Testis (tissue), 3 donors: ENCODE measurements around the gene EFNA3. TPM values are rescaled to one million over a fixed set of nuclear protein-coding genes. Genes with fewer than 3 reads are reported as not detected.

Experiments used
- DNase-seq: peaks from one replicate; pipeline ENCODE4 v3.0.0-alpha.2; 2019
- H3K27ac ChIP-seq, 2 donors: fragments of 200-600 bp; sonication (generic); one replicate each; pipeline ENCODE4 v1.5.1; 2019
- H3K27me3 ChIP-seq: fragments of 200-600 bp; sonication (generic); one replicate; pipeline ENCODE4 v1.5.1; 2019
- H3K36me3 ChIP-seq: fragments of 200-600 bp; sonication (generic); one replicate; pipeline ENCODE4 v1.5.1; 2017; ENCODE audit warnings: low read depth; ENCODE audit errors: missing control alignments
- H3K4me1 ChIP-seq: fragments of 200-600 bp; sonication (generic); one replicate; pipeline ENCODE4 v1.5.1; 2019
- H3K4me3 ChIP-seq, 2 donors: fragments of 200-600 bp; sonication (generic); one replicate each; pipeline ENCODE4 v1.5.1; 2017 to 2019
- H3K9me3 ChIP-seq: fragments of 200-600 bp; sonication (generic); one replicate; pipeline ENCODE4 v1.5.1; 2017
- CTCF ChIP-seq, 3 experiments: fragments of 450-650 bp in 2 of 3; fragments of 200-600 bp in 1 of 3; sonication (generic) in 1 of 3; IDR thresholded peaks; one replicate each; pipeline ENCODE4 v1.5.1; 2016 to 2019; ENCODE audit warnings: antibody characterized with exemption in 3 of 3, mild to moderate bottlenecking in 2 of 3, moderate library complexity in 1 of 3
- POLR2A ChIP-seq: fragments of 450-650 bp; IDR thresholded peaks from one replicate; pipeline ENCODE4 v1.6.1; 2017; ENCODE audit warnings: antibody characterized with exemption, mild to moderate bottlenecking, moderate library complexity
- whole genome bisulfite sequencing, 2 donors: methylation state at CpG; one replicate each; pipeline ENCODE4 v1.1.5; 2018; 5-methylcytosine and 5-hydroxymethylcytosine counted together
- intact Hi-C: fragments of 100-400 bp; cut with DNase I; formaldehyde crosslinking; loops from one replicate; pipeline ENCODE4 v1.15.1; 2023; ENCODE audit warnings: low total_unique reads
- polyA plus RNA-seq: library from polyadenylated mRNA; stranded (reverse); fragments of 350-450 nt; fragmentation: Illumina TruSeq; extraction: RNeasy Lipid Tissue Mini Kit (QIAGEN cat#74804); gene quantifications from one replicate; pipeline ENCODE4 v1.2.3, GENCODE V29; 2014; ENCODE audit warnings: low read depth, low replicate concordance; ENCODE audit not compliant: insufficient read depth
- small RNA-seq, 2 donors: library from RNA; depleted of rRNA; stranded (forward); fragments of <200 nt; gene quantifications; one replicate each; pipeline ENCODE3, GENCODE V24; 2016
- total RNA-seq, 2 donors: library from RNA; depleted of rRNA; stranded (reverse); fragments of >200 nt; gene quantifications; one replicate each; pipeline ENCODE4 v1.2.3, GENCODE V29; 2016

The EFNA3 gene
- total and polyA plus RNA-seq, 3 donors from 2014 or later = 7.5 to 9.9 (median 7.7) TPM

- peak overlapping the region; percentile 95 to 96 for H3K27ac ChIP-seq
- H3K36me3 ChIP-seq = no peaks in the 10 kb centered on the region
- 0 to 1% methylated on average over 13 to 18 of the region's 18 CpGs for WGBS, 2 donors
- DNase-seq = peak; percentile 93
- H3K4me3 ChIP-seq = peak overlapping the region; percentile 68 to 82
- H3K27me3 ChIP-seq = no peaks in the 10 kb centered on the region
- peaks cover 25% of the 10 kb centered on the region for H3K4me1 ChIP-seq
- intact Hi-C loops = no loop called here
- TF ChIP-seq CTCF (IDR thresholded peaks at IDR 0.05) = no peak
- TF ChIP-seq POLR2A = no peak
- no peaks in the 10 kb centered on the region for H3K9me3 ChIP-seq
Measured at GRCh38 chr1:155134880-155135414, 56.3 kb downstream of the EFNA3 start.

- Histone ChIP-seq H3K4me1 (peaks cover 25% of the 10 kb centered on the region), H3K27me3 (no peaks in the 10 kb centered on the region), H3K36me3 (no peaks in the 10 kb centered on the region), H3K9me3 (no peaks in the 10 kb centered on the region), H3K27ac (peak within 1 kb of the TSS; percentile 95 to 96), H3K4me3 (peak within 1 kb of the TSS; percentile 68 to 82)
- intact Hi-C loops = no loop called here
- 0 to 1% methylated on average over 26 to 50 of the region's 52 CpGs for WGBS, 2 donors
- DNase-seq = peak; percentile 96
- TF ChIP-seq POLR2A (peak; percentile 55), CTCF (IDR thresholded peaks at IDR 0.05) (peak; percentile 8 to 54 (median 51))
Measured at GRCh38 chr1:155135415-155136028, 56.9 kb downstream of the EFNA3 start, which contains the start of gene SLC50A1. Gene SLC50A1, plus strand, starts transcription at chr1:155135852. Its CDS starts 60 bp downstream, at chr1:155135912.

- H3K27ac ChIP-seq = peak overlapping the region; percentile 4 to 95
- intact Hi-C loops = no loop called here
Measured at GRCh38 chr1:155136748-155137147, 58.1 kb downstream of the EFNA3 start.

More at GRCh38 chr1:155136748-155137147, 58.1 kb downstream of the EFNA3 start:
- Histone ChIP-seq H3K36me3 (no peaks in the 10 kb centered on the region), H3K4me3 (peak overlapping the region in 1 of 2 donors; percentile 82), H3K9me3 (no peaks in the 10 kb centered on the region), H3K4me1 (peaks cover 25% of the 10 kb centered on the region), H3K27me3 (no peaks in the 10 kb centered on the region)
- TF ChIP-seq POLR2A (no peak), CTCF (IDR thresholded peaks at IDR 0.05) (no peak)
- no peak for DNase-seq
- 15 to 42% methylated on average over 4 to 6 of the region's 6 CpGs for WGBS, 2 donors

Small RNA genes lying within 50 kb of the gene (small RNA-seq; reads per million reads assigned to genes)
- gene RF00019 = 0 reads per million in 2 donors

Other genes starting within 250 kb of the EFNA3 start
- under 1 TPM; 0.24 to 0.56 TPM for gene KCNN3, start 208.6 kb upstream of the EFNA3 start, total RNA-seq
- gene KCNN3, start 208.6 kb upstream of the EFNA3 start, polyA plus RNA-seq = 0.78 TPM
- 10 to 100 TPM; 21.1 to 27.7 TPM for gene PMVK, start 142.1 kb upstream of the EFNA3 start, total RNA-seq
- 44.6 TPM for gene PMVK, start 142.1 kb upstream of the EFNA3 start, polyA plus RNA-seq
- 10 to 100 TPM; 84.1 to 87.1 TPM for gene PBXIP1, start 122.7 kb upstream of the EFNA3 start, total RNA-seq
- 111 TPM for gene PBXIP1, start 122.7 kb upstream of the EFNA3 start, polyA plus RNA-seq
- gene PYGO2, start 117.1 kb upstream of the EFNA3 start, total RNA-seq = 10 to 100 TPM; 31.0 to 34.9 TPM
- 33.2 TPM for gene PYGO2, start 117.1 kb upstream of the EFNA3 start, polyA plus RNA-seq
- 10 to 100 TPM; 47.9 to 59.3 TPM for gene SHC1, start 108.1 kb upstream of the EFNA3 start, total RNA-seq
- 49.0 TPM for gene SHC1, start 108.1 kb upstream of the EFNA3 start, polyA plus RNA-seq
- gene CKS1B, start 104.2 kb upstream of the EFNA3 start, total RNA-seq = 10 to 100 TPM; 45.5 to 84.3 TPM
- 100 TPM for gene CKS1B, start 104.2 kb upstream of the EFNA3 start, polyA plus RNA-seq
- gene FLAD1, start 95.5 kb upstream of the EFNA3 start, total RNA-seq = 10 to 100 TPM; 26.5 to 35.0 TPM
- gene FLAD1, start 95.5 kb upstream of the EFNA3 start, polyA plus RNA-seq = 46.5 TPM
- 1 to 10 TPM in 1 of 2 donors, not detected in 1; 1.1 TPM for gene LENEP, start 85.3 kb upstream of the EFNA3 start, total RNA-seq
- not detected for gene LENEP, start 85.3 kb upstream of the EFNA3 start, polyA plus RNA-seq
- gene ZBTB7B, start 76.0 kb upstream of the EFNA3 start, total RNA-seq = 10 to 100 TPM; 21.1 to 22.4 TPM
- gene ZBTB7B, start 76.0 kb upstream of the EFNA3 start, polyA plus RNA-seq = 18.6 TPM
- 10 to 100 TPM in 1 of 2 donors, 1 to 10 TPM in 1; 9.9 to 14.4 TPM for gene DCST2, start 45.1 kb upstream of the EFNA3 start, total RNA-seq
- gene DCST2, start 45.1 kb upstream of the EFNA3 start, polyA plus RNA-seq = 20.4 TPM
- 1 to 10 TPM; 4.5 to 9.4 TPM for gene DCST1, start 45.0 kb upstream of the EFNA3 start, total RNA-seq
- 15.2 TPM for gene DCST1, start 45.0 kb upstream of the EFNA3 start, polyA plus RNA-seq
- 10 to 100 TPM; 30.7 to 34.5 TPM for gene ADAM15, start 27.5 kb upstream of the EFNA3 start, total RNA-seq
- 42.6 TPM for gene ADAM15, start 27.5 kb upstream of the EFNA3 start, polyA plus RNA-seq
- gene EFNA4, start 15.1 kb upstream of the EFNA3 start, total RNA-seq = 1 to 10 TPM; 5.3 to 6.9 TPM
- gene EFNA4, start 15.1 kb upstream of the EFNA3 start, polyA plus RNA-seq = 6.0 TPM
- gene EFNA1, start 49.0 kb downstream of the EFNA3 start, total RNA-seq = 10 to 100 TPM; 13.1 to 14.5 TPM
- gene EFNA1, start 49.0 kb downstream of the EFNA3 start, polyA plus RNA-seq = 13.0 TPM
- gene SLC50A1, start 57.0 kb downstream of the EFNA3 start, total RNA-seq = 10 to 100 TPM; 25.2 to 30.0 TPM
- gene SLC50A1, start 57.0 kb downstream of the EFNA3 start, polyA plus RNA-seq = 33.7 TPM
- gene DPM3, start 61.7 kb downstream of the EFNA3 start, total RNA-seq = 100 to 1,000 TPM in 1 of 2 donors, 10 to 100 TPM in 1; 69.9 to 104 TPM
- gene DPM3, start 61.7 kb downstream of the EFNA3 start, polyA plus RNA-seq = 77.7 TPM
- gene KRTCAP2, start 94.5 kb downstream of the EFNA3 start, total RNA-seq = 100 to 1,000 TPM; 242 to 255 TPM
- gene KRTCAP2, start 94.5 kb downstream of the EFNA3 start, polyA plus RNA-seq = 397 TPM
- 1 to 10 TPM; 3.7 to 3.9 TPM for gene TRIM46, start 95.0 kb downstream of the EFNA3 start, total RNA-seq
- 4.0 TPM for gene TRIM46, start 95.0 kb downstream of the EFNA3 start, polyA plus RNA-seq
- 10 to 100 TPM; 37.1 to 68.1 TPM for gene THBS3, start 129.1 kb downstream of the EFNA3 start, total RNA-seq
- gene THBS3, start 129.1 kb downstream of the EFNA3 start, polyA plus RNA-seq = 82.9 TPM
- 100 to 1,000 TPM in 1 of 2 donors, 10 to 100 TPM in 1; 77.1 to 118 TPM for gene MTX1, start 129.9 kb downstream of the EFNA3 start, total RNA-seq
- gene MTX1, start 129.9 kb downstream of the EFNA3 start, polyA plus RNA-seq = 161 TPM
- gene ENTREP3, start 176.6 kb downstream of the EFNA3 start, total RNA-seq = 10 to 100 TPM; 14.3 to 15.8 TPM
- gene ENTREP3, start 176.6 kb downstream of the EFNA3 start, polyA plus RNA-seq = 27.9 TPM
- 10 to 100 TPM; 70.9 to 80.6 TPM for gene SCAMP3, start 183.5 kb downstream of the EFNA3 start, total RNA-seq
- gene SCAMP3, start 183.5 kb downstream of the EFNA3 start, polyA plus RNA-seq = 63.0 TPM
- 10 to 100 TPM; 52.8 to 54.1 TPM for gene CLK2, start 194.7 kb downstream of the EFNA3 start, total RNA-seq
- gene CLK2, start 194.7 kb downstream of the EFNA3 start, polyA plus RNA-seq = 37.0 TPM
- gene HCN3, start 198.6 kb downstream of the EFNA3 start, total RNA-seq = 1 to 10 TPM; 3.5 to 3.8 TPM
- 2.2 TPM for gene HCN3, start 198.6 kb downstream of the EFNA3 start, polyA plus RNA-seq
- gene PKLR, start 222.6 kb downstream of the EFNA3 start, total RNA-seq = under 1 TPM; 0.25 to 0.87 TPM
- 2.0 TPM for gene PKLR, start 222.6 kb downstream of the EFNA3 start, polyA plus RNA-seq
- gene FDPS, start 230.0 kb downstream of the EFNA3 start, total RNA-seq = 10 to 100 TPM; 51.6 to 81.6 TPM
- gene FDPS, start 230.0 kb downstream of the EFNA3 start, polyA plus RNA-seq = 127 TPM
- gene RUSC1, start 242.1 kb downstream of the EFNA3 start, total RNA-seq = 10 to 100 TPM; 13.9 to 14.9 TPM
- gene RUSC1, start 242.1 kb downstream of the EFNA3 start, polyA plus RNA-seq = 10.8 TPM